ENCODE results near the gene AP1M1. TPM values are rescaled to one million over a fixed set of nuclear protein-coding genes. Genes with fewer than 3 reads are reported as not detected.

The AP1M1 gene
- total RNA-seq, 5 donors from 2014 or later (not counting 1 experiment from before 2014, with no cell fraction given), result 94.9 to 171 (median 133) TPM

DNA sequence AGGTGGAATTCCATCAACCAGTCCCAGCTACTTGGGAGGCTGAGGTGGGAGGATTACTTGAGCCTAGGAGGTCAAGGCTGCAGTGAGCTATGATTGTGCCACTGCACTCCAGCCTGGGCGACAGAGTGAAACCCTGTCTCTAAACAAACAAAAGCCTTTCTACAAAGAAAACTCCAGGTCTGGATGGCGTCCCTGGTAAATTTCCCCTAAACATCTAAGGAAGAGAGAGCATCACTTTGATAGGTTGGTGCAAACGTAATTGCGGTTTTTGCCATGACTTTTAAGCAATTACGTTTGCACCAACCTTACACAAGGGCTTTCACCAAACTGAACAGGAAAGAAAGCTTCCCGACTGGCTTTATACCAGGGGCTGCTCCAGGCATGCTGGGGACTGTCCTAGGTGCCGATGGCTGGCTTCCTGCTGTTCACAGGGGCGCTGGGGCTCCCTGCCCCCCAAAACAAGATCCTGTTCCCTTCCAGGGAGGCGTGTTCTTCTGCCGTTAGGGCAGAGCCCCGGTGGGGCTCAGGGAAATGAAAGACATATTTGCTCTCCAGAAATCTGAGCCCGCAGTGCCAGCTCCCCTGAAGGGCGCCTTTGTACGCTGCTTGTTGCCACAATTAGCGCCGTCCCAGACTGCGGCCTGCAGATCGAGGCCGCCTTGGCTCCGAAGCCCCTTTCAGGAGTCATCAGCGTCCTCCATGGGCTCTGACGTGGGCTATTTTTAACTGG lies 88.2 kb downstream of the AP1M1 start:
- H3K4me1 ChIP-seq (ENCODE audit: control insufficient read depth in 1 of 2, extremely low read depth in 1 of 2, insufficient read depth in 2 of 2, low read length in 2 of 2), result peaks cover 8 to 37% of the 10 kb centered on the region in 2 experiments
- no peak overlapping the region for H3K27ac ChIP-seq (ENCODE audit: low read length)
- no peaks in the 10 kb centered on the region for H3K9me3 ChIP-seq
- peak in 5 of 35 experiments; percentile 3 to 54 (median 17) for DNase-seq
- H3K27me3 ChIP-seq (replicated peaks in 1 of 2; ENCODE audit: control insufficient read depth in 2 of 2, extremely low read depth in 1 of 2, insufficient read depth in 2 of 2, low read length in 1 of 2), result peaks cover 0 to 29% of the 10 kb centered on the region in 2 experiments
- peak overlapping the region in 1 of 2 donors; percentile 29 for H3K4me3 ChIP-seq (ENCODE audit: control insufficient read depth in 1 of 2, extremely low read depth in 1 of 2, low read length in 1 of 2)
- ChIA-PET POLR2A (interaction anchor here in 1 of 2 donors (0.6 to 0.7 kb wide), 2 partner anchors 45 to 97 kb away, joined by 3 to 5 read pairs; no protein-coding TSS in a partner anchor), CTCF (no interaction called here)
- peak in 1 of 4 experiments; percentile 66 for ATAC-seq (replicated peaks in 1 of 4)
- peak overlapping the region in 2 of 3 donors; percentile 2 to 46 for H3K4me3 Mint-ChIP-seq
- H3K36me3 ChIP-seq (ENCODE audit: control insufficient read depth in 2 of 2, extremely low read depth in 1 of 2, insufficient read depth in 1 of 2, low read length in 1 of 2), result no peaks in the 10 kb centered on the region
- peaks cover 37 to 52% (median 50%) of the 10 kb centered on the region in 3 donors for H3K4me1 Mint-ChIP-seq
- H3K27me3 Mint-ChIP-seq, result peaks cover 5% of the 10 kb centered on the region in 2 donors
- WGBS (ENCODE audit: insufficient coverage), result 39% methylated on average over 14 of the region's 22 CpGs
- no peaks in the 10 kb centered on the region for H3K36me3 Mint-ChIP-seq
- no peaks in the 10 kb centered on the region for H3K9me3 Mint-ChIP-seq
- H3K27ac Mint-ChIP-seq, result no peak overlapping the region

DNA sequence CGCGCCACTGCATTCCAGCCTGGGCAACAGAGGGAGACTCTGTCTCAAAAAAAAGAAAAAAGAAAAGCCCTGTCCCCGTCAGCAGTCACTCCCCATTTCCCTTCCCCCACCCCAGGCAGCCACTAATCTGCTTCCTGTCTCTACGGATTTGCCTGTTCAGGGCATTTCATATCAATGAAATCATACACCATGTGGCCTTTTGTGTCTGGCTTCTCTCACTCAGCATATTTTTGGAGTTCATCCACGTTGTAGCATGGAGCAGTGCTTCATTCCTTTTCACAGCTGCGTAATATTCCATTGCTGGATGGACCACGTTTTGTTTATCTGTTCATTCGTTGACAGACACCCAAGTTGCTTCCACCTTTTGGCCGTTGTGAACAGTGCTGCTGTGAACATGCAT lies 90.8 kb downstream of the AP1M1 start:
- Histone ChIP-seq H3K36me3 (ENCODE audit: control insufficient read depth in 2 of 2, extremely low read depth in 1 of 2, insufficient read depth in 1 of 2, low read length in 1 of 2) (no peaks in the 10 kb centered on the region), H3K9me3 (no peaks in the 10 kb centered on the region), H3K27me3 (replicated peaks in 1 of 2; ENCODE audit: control insufficient read depth in 2 of 2, extremely low read depth in 1 of 2, insufficient read depth in 2 of 2, low read length in 1 of 2) (peaks cover 0 to 28% of the 10 kb centered on the region in 2 experiments), H3K4me1 (ENCODE audit: control insufficient read depth in 1 of 2, extremely low read depth in 1 of 2, insufficient read depth in 2 of 2, low read length in 2 of 2) (peaks cover 2 to 28% of the 10 kb centered on the region in 2 experiments), H3K27ac (ENCODE audit: low read length) (no peak overlapping the region), H3K4me3 (ENCODE audit: control insufficient read depth in 1 of 2, extremely low read depth in 1 of 2, low read length in 1 of 2) (no peak overlapping the region)
- Mint-ChIP-seq H3K4me1 (peaks cover 29 to 37% (median 36%) of the 10 kb centered on the region in 3 donors), H3K36me3 (no peaks in the 10 kb centered on the region), H3K9me3 (no peaks in the 10 kb centered on the region), H3K4me3 (no peak overlapping the region), H3K27ac (no peak overlapping the region), H3K27me3 (peaks cover 5% of the 10 kb centered on the region in 2 donors)
- POLR2A ChIA-PET, result interaction anchor here in 1 of 2 donors (0.6 kb wide), 1 partner anchor 24 kb away, joined by 7 read pairs; no protein-coding TSS in a partner anchor
- ATAC-seq (replicated peaks in 1 of 4), result no peak
- 65% methylated on average over 6 of the region's 9 CpGs for WGBS (ENCODE audit: insufficient coverage)
- peak in 1 of 35 experiments; percentile 13 for DNase-seq
- CTCF ChIA-PET, result no interaction called here

DNA sequence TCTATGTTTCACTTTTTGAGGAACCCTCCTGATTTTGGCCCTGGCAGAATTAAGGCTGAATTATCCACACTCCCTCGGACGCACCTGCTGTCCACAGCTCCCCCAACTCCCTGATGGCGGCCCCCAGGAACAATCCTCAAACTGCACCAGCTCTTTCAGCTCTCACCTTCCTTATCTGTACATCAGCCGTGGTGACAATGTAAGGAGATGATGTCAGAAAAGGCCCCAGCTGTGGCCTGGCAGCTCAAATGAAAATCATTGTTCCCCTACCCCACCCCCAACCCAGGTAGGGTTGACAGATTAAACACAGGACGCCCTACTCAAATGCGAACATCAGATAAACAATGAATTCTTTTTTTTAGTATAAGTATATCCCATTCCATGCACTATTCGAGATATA lies 91.9 kb downstream of the AP1M1 start:
- H3K36me3 Mint-ChIP-seq, result no peaks in the 10 kb centered on the region
- no peak overlapping the region for H3K4me3 Mint-ChIP-seq
- Histone ChIP-seq H3K9me3 (no peaks in the 10 kb centered on the region), H3K27me3 (replicated peaks in 1 of 2; ENCODE audit: control insufficient read depth in 2 of 2, extremely low read depth in 1 of 2, insufficient read depth in 2 of 2, low read length in 1 of 2) (peaks cover 0 to 32% of the 10 kb centered on the region in 2 experiments), H3K4me3 (ENCODE audit: control insufficient read depth in 1 of 2, extremely low read depth in 1 of 2, low read length in 1 of 2) (no peak overlapping the region), H3K27ac (ENCODE audit: low read length) (no peak overlapping the region), H3K4me1 (ENCODE audit: control insufficient read depth in 1 of 2, extremely low read depth in 1 of 2, insufficient read depth in 2 of 2, low read length in 2 of 2) (peaks cover 0 to 17% of the 10 kb centered on the region in 2 experiments), H3K36me3 (ENCODE audit: control insufficient read depth in 2 of 2, extremely low read depth in 1 of 2, insufficient read depth in 1 of 2, low read length in 1 of 2) (no peaks in the 10 kb centered on the region)
- ChIA-PET CTCF (no interaction called here), POLR2A (interaction anchor here in 1 of 2 donors (0.6 to 0.9 kb wide), 2 partner anchors 25 to 871 kb away, joined by 4 to 6 read pairs; no protein-coding TSS in a partner anchor)
- H3K9me3 Mint-ChIP-seq, result no peaks in the 10 kb centered on the region
- H3K4me1 Mint-ChIP-seq, result peaks cover 20 to 27% (median 26%) of the 10 kb centered on the region in 3 donors
- ATAC-seq (replicated peaks in 1 of 4) (no peak), DNase-seq (peak in 1 of 35 experiments; percentile 27)
- peaks cover 5% of the 10 kb centered on the region in 2 donors for H3K27me3 Mint-ChIP-seq
- H3K27ac Mint-ChIP-seq, result no peak overlapping the region
- WGBS (ENCODE audit: insufficient coverage), result 70% methylated on average over 2 of the region's 7 CpGs

DNA sequence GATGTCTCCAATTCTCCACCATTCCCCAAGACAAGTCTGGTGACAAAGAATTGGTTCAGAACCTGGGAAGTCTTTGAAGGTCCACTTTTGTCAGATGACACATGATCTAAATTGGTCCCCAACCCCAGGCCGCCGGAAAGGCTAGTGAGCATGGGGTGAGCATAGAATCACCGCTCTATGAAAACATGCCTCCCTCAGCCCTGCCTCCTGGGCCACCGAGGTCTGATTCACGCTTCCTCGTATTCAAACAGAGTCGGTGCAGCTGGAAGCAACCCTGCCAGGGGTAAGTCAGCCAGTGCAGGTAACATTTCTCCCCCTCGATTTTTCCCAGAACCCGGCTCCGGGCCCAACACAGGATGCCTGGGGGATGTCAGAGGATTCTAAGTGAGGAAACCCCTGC lies 93.0 kb downstream of the AP1M1 start:
- ChIA-PET CTCF (no interaction called here), POLR2A (no interaction called here)
- peaks cover 5% of the 10 kb centered on the region in 2 donors for H3K27me3 Mint-ChIP-seq
- H3K27ac ChIP-seq (ENCODE audit: low read length), result no peak overlapping the region
- 90% methylated on average over 8 of the region's 10 CpGs for WGBS (ENCODE audit: insufficient coverage)
- no peak overlapping the region for H3K4me3 ChIP-seq (ENCODE audit: control insufficient read depth in 1 of 2, extremely low read depth in 1 of 2, low read length in 1 of 2)
- peaks cover 0 to 34% of the 10 kb centered on the region in 2 experiments for H3K27me3 ChIP-seq (replicated peaks in 1 of 2; ENCODE audit: control insufficient read depth in 2 of 2, extremely low read depth in 1 of 2, insufficient read depth in 2 of 2, low read length in 1 of 2)
- no peak overlapping the region for H3K4me3 Mint-ChIP-seq
- H3K4me1 Mint-ChIP-seq, result peaks cover 18 to 20% (median 19%) of the 10 kb centered on the region in 3 donors
- peaks cover 0 to 15% of the 10 kb centered on the region in 2 experiments for H3K4me1 ChIP-seq (ENCODE audit: control insufficient read depth in 1 of 2, extremely low read depth in 1 of 2, insufficient read depth in 2 of 2, low read length in 2 of 2)
- DNase-seq (no peak), ATAC-seq (replicated peaks in 1 of 4) (no peak)
- H3K36me3 ChIP-seq (ENCODE audit: control insufficient read depth in 2 of 2, extremely low read depth in 1 of 2, insufficient read depth in 1 of 2, low read length in 1 of 2), result no peaks in the 10 kb centered on the region
- no peaks in the 10 kb centered on the region for H3K9me3 Mint-ChIP-seq
- no peaks in the 10 kb centered on the region for H3K36me3 Mint-ChIP-seq
- H3K9me3 ChIP-seq, result no peaks in the 10 kb centered on the region
- no peak overlapping the region for H3K27ac Mint-ChIP-seq

DNA sequence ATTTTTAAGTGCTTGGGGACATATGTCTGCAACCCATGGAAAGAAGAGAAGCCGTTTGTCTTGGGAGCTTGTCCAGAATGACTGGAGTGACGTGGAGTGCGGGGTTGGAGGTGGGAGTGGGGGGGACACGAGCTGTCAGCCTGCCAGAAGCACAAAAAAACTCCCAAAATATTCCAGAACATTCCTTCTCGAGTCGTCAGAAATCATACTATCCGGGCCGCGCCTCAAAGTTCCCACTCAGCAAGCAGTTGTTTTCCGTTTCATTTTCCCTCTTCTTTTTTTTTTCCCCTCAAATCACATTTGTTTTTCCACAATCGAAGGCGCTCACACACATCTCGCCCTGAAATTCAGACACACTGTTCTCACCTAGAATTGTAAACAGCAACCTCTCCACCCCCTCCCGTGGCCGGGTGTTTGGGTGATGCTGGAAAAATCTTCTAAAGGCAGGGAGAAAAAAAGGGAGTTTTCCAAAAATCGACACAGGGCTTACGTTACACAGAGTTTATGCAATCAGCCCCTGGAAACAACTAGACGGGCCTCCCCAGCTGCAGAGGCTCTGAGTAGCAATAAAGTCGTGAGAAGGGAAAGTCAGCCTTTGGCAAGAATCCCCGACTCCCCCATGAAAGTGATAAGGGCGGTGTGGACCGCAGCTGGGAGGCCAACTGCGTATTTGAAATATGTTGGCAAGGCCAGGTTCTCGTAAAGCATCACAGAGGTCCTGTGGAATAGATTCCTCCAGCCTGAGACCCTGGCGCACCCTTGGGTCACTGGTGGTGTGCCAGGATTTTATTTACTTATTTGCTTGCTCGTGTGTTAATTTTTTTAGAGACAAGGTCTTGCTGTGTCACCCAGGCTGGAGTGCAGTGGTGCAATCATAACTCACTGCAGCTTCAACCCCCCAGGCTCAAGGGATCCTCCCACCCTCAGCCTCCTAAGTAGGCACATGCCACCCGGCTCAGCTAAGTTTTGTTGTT lies 95.7 kb downstream of the AP1M1 start:
- Histone ChIP-seq H3K4me1 (ENCODE audit: control insufficient read depth in 1 of 2, extremely low read depth in 1 of 2, insufficient read depth in 2 of 2, low read length in 2 of 2) (peaks cover 0 to 2% of the 10 kb centered on the region in 2 experiments), H3K4me3 (ENCODE audit: control insufficient read depth in 1 of 2, extremely low read depth in 1 of 2, low read length in 1 of 2) (no peak overlapping the region), H3K9me3 (no peaks in the 10 kb centered on the region), H3K27ac (ENCODE audit: low read length) (no peak overlapping the region), H3K27me3 (replicated peaks in 1 of 2; ENCODE audit: control insufficient read depth in 2 of 2, extremely low read depth in 1 of 2, insufficient read depth in 2 of 2, low read length in 1 of 2) (peaks cover 0 to 24% of the 10 kb centered on the region in 2 experiments), H3K36me3 (ENCODE audit: control insufficient read depth in 2 of 2, extremely low read depth in 1 of 2, insufficient read depth in 1 of 2, low read length in 1 of 2) (no peaks in the 10 kb centered on the region)
- no peaks in the 10 kb centered on the region for H3K9me3 Mint-ChIP-seq
- peaks cover 0 to 2% of the 10 kb centered on the region in 2 donors for H3K27me3 Mint-ChIP-seq
- H3K27ac Mint-ChIP-seq, result no peak overlapping the region
- POLR2A ChIA-PET, result interaction anchor here in 1 of 2 donors (0.9 kb wide), 1 partner anchor 30 kb away, joined by 4 read pairs; no protein-coding TSS in a partner anchor
- peaks cover 6 to 9% (median 7%) of the 10 kb centered on the region in 3 donors for H3K4me1 Mint-ChIP-seq
- ATAC-seq (replicated peaks in 1 of 4) (no peak), DNase-seq (no peak)
- 86% methylated on average over 14 of the region's 27 CpGs for WGBS (ENCODE audit: insufficient coverage)
- CTCF ChIA-PET, result no interaction called here
- peak overlapping the region in 1 of 3 donors; percentile 6 for H3K4me3 Mint-ChIP-seq
- no peaks in the 10 kb centered on the region for H3K36me3 Mint-ChIP-seq

DNA sequence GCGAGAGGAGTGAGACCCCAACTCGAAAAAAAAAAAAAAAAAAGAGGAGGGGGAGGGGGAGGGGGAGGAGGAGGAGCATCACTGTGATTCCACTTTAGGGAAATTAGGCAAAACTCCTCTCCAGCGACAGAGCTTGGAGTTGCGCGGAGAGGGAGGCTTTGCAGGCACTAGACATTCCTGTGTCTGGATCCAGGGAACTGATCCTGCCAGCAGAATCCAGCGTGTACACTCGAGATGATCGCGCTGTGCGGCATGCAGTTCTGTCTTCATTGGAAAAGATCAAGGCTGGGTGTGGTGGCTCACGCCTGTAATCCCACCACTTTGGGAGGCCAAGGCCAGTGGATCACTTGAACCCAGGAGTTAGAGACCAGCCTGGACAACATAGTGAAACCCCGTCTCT lies 97.3 kb downstream of the AP1M1 start:
- Mint-ChIP-seq H3K36me3 (no peaks in the 10 kb centered on the region), H3K4me1 (peaks cover 0 to 3% (median 0%) of the 10 kb centered on the region in 3 donors), H3K4me3 (no peak overlapping the region), H3K27me3 (peaks cover 0 to 2% of the 10 kb centered on the region in 2 donors), H3K9me3 (no peaks in the 10 kb centered on the region), H3K27ac (no peak overlapping the region)
- Histone ChIP-seq H3K4me3 (ENCODE audit: control insufficient read depth in 1 of 2, extremely low read depth in 1 of 2, low read length in 1 of 2) (no peak overlapping the region), H3K9me3 (no peaks in the 10 kb centered on the region), H3K27me3 (replicated peaks in 1 of 2; ENCODE audit: control insufficient read depth in 2 of 2, extremely low read depth in 1 of 2, insufficient read depth in 2 of 2, low read length in 1 of 2) (peaks cover 0 to 21% of the 10 kb centered on the region in 2 experiments), H3K4me1 (ENCODE audit: control insufficient read depth in 1 of 2, extremely low read depth in 1 of 2, insufficient read depth in 2 of 2, low read length in 2 of 2) (no peaks in the 10 kb centered on the region), H3K36me3 (ENCODE audit: control insufficient read depth in 2 of 2, extremely low read depth in 1 of 2, insufficient read depth in 1 of 2, low read length in 1 of 2) (no peaks in the 10 kb centered on the region), H3K27ac (ENCODE audit: low read length) (no peak overlapping the region)
- WGBS (ENCODE audit: insufficient coverage), result 86% methylated on average over 6 of the region's 12 CpGs
- ChIA-PET CTCF (interaction anchor here in 1 of 2 donors (0.6 kb wide), 1 partner anchor 1358 kb away, joined by 3 read pairs; no protein-coding TSS in a partner anchor), POLR2A (interaction anchor here (0.5 to 0.6 kb wide), 2 partner anchors 41 to 555 kb away, joined by 4 read pairs; no protein-coding TSS in a partner anchor)
- no peak for DNase-seq
- no peak for ATAC-seq (replicated peaks in 1 of 4)

All from T-cell (primary cell).